K562 (cell line): ENCODE measurements around the gene VPS37D. TPM values are rescaled to one million over a fixed set of nuclear protein-coding genes. Genes with fewer than 3 reads are reported as not detected.

ENCODE experiments used
- ATAC-seq: fragments of 200-7000 bp; cut with Tn5 transposase; 3 replicates; pipeline ENCODE4 v1.9.1; 2020; ENCODE audit warnings: moderate library complexity
- BruUV-seq: library from RNA; stranded (reverse); fragments of 400-500 nt; replicated peaks from 2 replicates; lab custom pipeline; 2021; lab: Mats Ljungman, UMichigan
- CTCF ChIA-PET: fragments of 300-600 bp; formaldehyde crosslinking; extraction: SDS; loops from one replicate; lab custom pipeline; 2021; ENCODE audit warnings: low intra/inter-chr PET ratio; lab: Yijun Ruan, JAX
- POLR2A ChIA-PET: fragments of 300-600, 350-650 bp; sonication (Branson Sonifier 250); formaldehyde crosslinking; extraction: SDS; loops from one replicate; lab custom pipeline; 2021; ENCODE audit warnings: antibody characterized with exemption, inconsistent platforms; lab: Yijun Ruan, JAX
- DNase-seq, 4 experiments: peaks; one replicate each; pipeline versions ENCODE4 v3.0.0 to v3.0.0-alpha.2; 2011 to 2018; ENCODE audit warnings: low spot score in 3 of 4, mixed read lengths in 3 of 4; ENCODE audit errors: extremely low read depth in 1 of 4
- FAIRE-seq: peaks from 2 replicates; lab custom pipeline; 2011; peaks lifted over from hg19 to GRCh38; lab: Jason Lieb, UNC
- H2AFZ ChIP-seq: 2 replicates; pipeline ENCODE4 v1.6.0; 2011; ENCODE audit warnings: low read depth, low read length, control low read depth, inconsistent platforms
- H3K27ac ChIP-seq: fragments of 200-600 bp; 3 replicates; pipeline ENCODE4 v1.8.0; 2011; ENCODE audit warnings: low read depth, mild to moderate bottlenecking, control low read depth, inconsistent platforms, low read length, moderate library complexity, mixed read lengths; ENCODE audit errors: extremely low read depth
- H3K27me3 ChIP-seq, 2 experiments: fragments of 300-600 bp in 1 of 2; 2 replicates in 1 of 2; 3 replicates in 1 of 2; pipeline versions ENCODE4 v1.6.0 to v1.8.0; 2011; ENCODE audit warnings: inconsistent platforms in 2 of 2, low read length in 2 of 2, mild to moderate bottlenecking in 1 of 2, mixed read lengths in 1 of 2, moderate library complexity in 1 of 2; ENCODE audit not compliant: control insufficient read depth in 2 of 2, insufficient read depth in 2 of 2
- H3K36me3 ChIP-seq: fragments of 300-600 bp; 3 replicates; pipeline ENCODE4 v1.8.0; 2011; ENCODE audit warnings: mild to moderate bottlenecking, low read length, inconsistent platforms; ENCODE audit not compliant: control insufficient read depth, insufficient read depth
- H3K4me1 ChIP-seq, 2 experiments: fragments of 200-600 bp in 1 of 2; replicated peaks in 1 of 2; 2 replicates in 1 of 2; 3 replicates in 1 of 2; pipeline versions ENCODE4 v1.5.1 to v1.8.0; 2011; ENCODE audit warnings: inconsistent platforms in 2 of 2, low read length in 2 of 2, mild to moderate bottlenecking in 1 of 2, mixed read lengths in 1 of 2, moderate library complexity in 1 of 2; ENCODE audit not compliant: control insufficient read depth in 2 of 2, insufficient read depth in 2 of 2
- H3K4me2 ChIP-seq: 2 replicates; pipeline ENCODE4 v1.6.1; 2011; ENCODE audit warnings: low read length, control low read depth, inconsistent platforms, mixed read lengths; ENCODE audit not compliant: insufficient read depth
- H3K4me3 ChIP-seq: fragments of 200-600 bp; sonication (generic), shearing (Covaris generic); 2 replicates; pipeline ENCODE4 v1.5.1; 2016; ENCODE audit warnings: control low read depth, inconsistent platforms
- H3K79me2 ChIP-seq: fragments of 200-600 bp; 3 replicates; pipeline ENCODE4 v1.8.0; 2011; ENCODE audit warnings: low read length, inconsistent platforms; ENCODE audit not compliant: control insufficient read depth, insufficient read depth
- H3K9ac ChIP-seq, 2 experiments: 2 replicates each; pipeline versions ENCODE4 v1.6.0 to v1.6.1; 2011; ENCODE audit warnings: low read depth in 2 of 2, low read length in 2 of 2, control low read depth in 1 of 2, inconsistent platforms in 1 of 2, mild to moderate bottlenecking in 1 of 2, mixed read lengths in 1 of 2; ENCODE audit not compliant: insufficient read depth in 1 of 2
- H3K9me1 ChIP-seq: one replicate; pipeline ENCODE4 v1.6.0; 2011; ENCODE audit warnings: inconsistent platforms, mild to moderate bottlenecking, low read length, moderate library complexity; ENCODE audit not compliant: control insufficient read depth, insufficient read depth
- H3K9me3 ChIP-seq: replicated peaks from 2 replicates; pipeline ENCODE4 v1.5.1; 2011; ENCODE audit warnings: low read depth, low read length, inconsistent platforms; ENCODE audit not compliant: control insufficient read depth, insufficient read depth
- H4K20me1 ChIP-seq: replicated peaks from 2 replicates; pipeline ENCODE4 v1.6.1; 2011; ENCODE audit warnings: low read length, inconsistent platforms, mixed read lengths; ENCODE audit not compliant: control insufficient read depth, insufficient read depth
- CREBBP ChIP-seq: IDR thresholded peaks from one replicate; pipeline ENCODE4 v1.6.1; 2012; ENCODE audit warnings: low read depth, mild to moderate bottlenecking, control low read depth, inconsistent platforms, low read length
- GTF2E2 ChIP-seq: fragments of 200-800 bp; sonication (Bioruptor generic); IDR thresholded peaks from 2 replicates; pipeline ENCODE4 v1.6.1; 2016; ENCODE audit warnings: missing genetic modification characterization, missing compliant biosample characterization
- HDAC1 ChIP-seq, 2 experiments: fragments of 450-650 bp; IDR thresholded peaks; 2 replicates each; pipeline ENCODE4 v1.6.1; 2016 to 2017; ENCODE audit warnings: inconsistent platforms in 1 of 2, mild to moderate bottlenecking in 1 of 2, moderate library complexity in 1 of 2
- HDGF ChIP-seq: fragments of 450-650 bp; IDR thresholded peaks from 2 replicates; pipeline ENCODE4 v1.6.1; 2016
- PHF8 ChIP-seq: fragments of 200-600 bp; sonication (generic); IDR thresholded peaks from 2 replicates; pipeline ENCODE4 v1.6.1; 2012; ENCODE audit warnings: mixed run types, mild to moderate bottlenecking, inconsistent platforms, low read length, moderate library complexity, borderline replicate concordance
- ZFX ChIP-seq: sonication (generic); formaldehyde crosslinking; IDR thresholded peaks from 2 replicates; pipeline ENCODE4 v1.8.0; 2022; ENCODE audit warnings: mild to moderate bottlenecking, missing genetic modification reagents, moderate library complexity
- ZNF449 ChIP-seq: fragments of 250-450 bp; sonication (Bioruptor Pico); IDR thresholded peaks from 2 replicates; pipeline ENCODE4 v1.8.0; 2022; ENCODE audit warnings: moderate library complexity, mild to moderate bottlenecking, inconsistent platforms
- ZNF699 ChIP-seq: fragments of 250-450 bp; sonication (Bioruptor Pico); IDR thresholded peaks from 2 replicates; pipeline ENCODE4 v1.8.0; 2021; ENCODE audit warnings: mild to moderate bottlenecking, moderate library complexity; ENCODE audit not compliant: insufficient replicate concordance
- ZNF766 ChIP-seq: fragments of 200-800 bp; sonication (Bioruptor generic); conservative IDR thresholded peaks from 2 replicates; pipeline ENCODE4 v1.6.1; 2016; ENCODE audit warnings: missing genetic modification characterization, missing compliant biosample characterization
- WGBS: fragments of 100-300 bp; shearing (Covaris generic); methylation state at CpG from one replicate; pipeline ENCODE4 v1.1.6; 2016; ENCODE audit warnings: low coverage, mixed read lengths; ENCODE audit not compliant: insufficient coverage; ENCODE audit errors: missing lambda C conversion rate; 5-methylcytosine and 5-hydroxymethylcytosine counted together
- in situ Hi-C: fragments of 300-500 bp; cut with MboI; formaldehyde crosslinking; loops from 4 replicates; pipeline ENCODE4 v1.15.0; 2018; ENCODE audit warnings: inconsistent platforms, mixed read lengths
- intact Hi-C: fragments of 100-400 bp; cut with micrococcal nuclease; formaldehyde crosslinking; loops from 2 replicates; pipeline ENCODE4 v1.14.2; 2022
- polyA plus RNA-seq, 8 experiments: library from polyadenylated mRNA; depleted of rRNA in 4 of 8; stranded (reverse) in 5 of 8; unstranded in 3 of 8; fragments of >200 nt; fragmentation: Nextera tagmentation in 2 of 8; fragmentation: Illumina TruSeq in 1 of 8; extraction: Ambion mirVana in 2 of 8; extraction: Trizol in 1 of 8; gene quantifications; 2 replicates each; pipeline versions ENCODE4 v1.2.1 to v1.2.3, GENCODE V29; 2011 to 2014; ENCODE audit warnings: inconsistent platforms in 1 of 8, missing spikeins in 1 of 8
- total RNA-seq, 7 experiments: library from RNA; depleted of rRNA in 6 of 7; stranded (reverse); fragments of >200 nt in 6 of 7; fragmentation: Illumina TruSeq in 2 of 7; extraction: Trizol in 2 of 7; gene quantifications; 2 replicates each; pipeline versions ENCODE4 v1.2.1 to v1.2.3, GENCODE V29; 2011 to 2021; ENCODE audit warnings: low replicate concordance in 1 of 7

VPS37D gene
- total and polyA plus RNA-seq, 9 of the 15 experiments (the other 6 are each of a cell fraction or from before 2014, with no cell fraction given), result 0.25 to 2.3 (median 1.0) TPM; not detected in 3

DNA sequence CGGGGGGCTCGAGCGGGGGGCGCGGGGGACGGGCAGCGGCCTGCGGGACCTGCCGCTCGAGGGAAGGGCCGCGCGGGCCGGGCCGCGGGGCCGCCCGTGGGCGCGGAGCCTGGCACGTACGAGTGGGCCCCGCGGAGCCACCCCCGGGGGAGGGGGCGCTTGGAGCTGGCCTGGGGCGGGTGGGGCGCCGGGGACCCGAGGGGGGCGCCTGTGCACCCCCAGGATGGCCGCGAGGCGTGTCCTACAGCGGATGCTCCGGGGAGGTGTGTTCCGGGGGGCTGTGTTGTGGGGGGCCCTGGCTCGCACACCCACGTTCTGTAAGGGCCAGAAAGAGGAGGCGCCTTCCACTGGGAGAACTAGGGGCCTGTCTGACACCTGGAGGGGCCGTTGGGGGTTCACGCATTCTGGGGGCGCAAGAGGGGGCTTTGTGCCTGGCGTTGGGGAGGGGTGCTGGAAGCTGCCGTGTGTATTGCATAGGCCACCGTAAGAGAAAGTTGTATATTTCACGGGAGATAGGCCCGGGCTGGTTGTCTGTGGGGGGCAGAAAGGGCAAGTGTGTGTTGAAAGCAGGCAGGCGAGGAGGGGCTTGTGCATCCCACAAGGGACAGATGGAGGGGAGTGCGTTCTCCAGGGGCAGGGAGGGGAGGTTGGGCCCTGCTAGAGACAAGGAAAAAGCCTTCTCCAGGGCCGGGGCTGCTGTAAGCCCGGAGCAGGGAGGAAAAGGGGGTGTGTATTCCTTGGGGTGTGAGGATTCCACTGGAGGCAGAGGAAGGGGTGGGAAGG, 663 bp downstream of the VPS37D start:
- Histone ChIP-seq H3K36me3 (no peaks in the 10 kb centered on the region), H2AFZ (peak overlapping the region; percentile 54; the same call in 1 of the 2 replicates), H3K9ac (peak overlapping the region; percentile 10 to 90; a peak in 3 of 4 replicates), H3K4me2 (peak overlapping the region; percentile 44), H4K20me1 (no peaks in the 10 kb centered on the region; the same call in 1 of the 2 replicates), H3K9me3 (peaks cover under 1% of the 10 kb centered on the region; the same call in 1 of the 2 replicates), H3K4me1 (peaks cover 9 to 42% of the 10 kb centered on the region in 2 experiments), H3K9me1 (no peaks in the 10 kb centered on the region), H3K79me2 (no peaks in the 10 kb centered on the region), H3K27ac (no peak overlapping the region), H3K4me3 (peak overlapping the region; percentile 53), H3K27me3 (no peaks in the 10 kb centered on the region)
- WGBS, result 21% methylated on average over 16 of the region's 52 CpGs
- BruUV-seq, result no TSS peak
- ChIA-PET POLR2A (interaction anchor here (1.0 to 1.5 kb wide), 3 partner anchors 16 to 64 kb away, joined by 3 read pairs; no protein-coding TSS in a partner anchor), CTCF (interaction anchor here (0.5 to 2.9 kb wide), 5 partner anchors 28 to 63 kb away, joined by 3 to 24 read pairs (median 5); partner anchors contain the start of gene MLXIPL)
- FAIRE-seq, result no peak
- no peak for ATAC-seq
- TF ChIP-seq ZNF699 (CRISPR knock-in tag) (no peak), PHF8 (peak; percentile 6; the same call in 1 of the 2 replicates), ZNF766 (CRISPR knock-in tag) (0 out of 2 replicates have a peak, but pooled peaks have one; percentile 7), GTF2E2 (tag) (no peak), ZNF449 (CRISPR knock-in tag) (no peak), CREBBP (no peak), HDAC1 (IDR thresholded peaks at IDR 0.05) (0 out of 4 replicates have a peak, but pooled peaks of 1 of the 2 experiments have one; percentile 34), HDGF (0 out of 2 replicates have a peak, but pooled peaks have one; percentile 39), ZFX (CRISPR knock-in tag) (0 out of 2 replicates have a peak, but pooled peaks have one; percentile 25)
- intact Hi-C loops, result loop anchor here (2.0 to 5.0 kb wide), 2 partner anchors 55 to 64 kb away; no protein-coding TSS in a partner anchor
- DNase-seq, result peak in 2 of 4 experiments; percentile 66 to 71
- in situ Hi-C loops, result no loop called here
